COLO668 (cell line): ENCODE measurements around the gene RAD23B.

Experiments used
- DNase-seq: peaks from one replicate; lab custom pipeline; 2025; ENCODE audit not compliant: unreplicated experiment; lab: John Stamatoyannopoulos, UW

The RAD23B gene

DNA sequence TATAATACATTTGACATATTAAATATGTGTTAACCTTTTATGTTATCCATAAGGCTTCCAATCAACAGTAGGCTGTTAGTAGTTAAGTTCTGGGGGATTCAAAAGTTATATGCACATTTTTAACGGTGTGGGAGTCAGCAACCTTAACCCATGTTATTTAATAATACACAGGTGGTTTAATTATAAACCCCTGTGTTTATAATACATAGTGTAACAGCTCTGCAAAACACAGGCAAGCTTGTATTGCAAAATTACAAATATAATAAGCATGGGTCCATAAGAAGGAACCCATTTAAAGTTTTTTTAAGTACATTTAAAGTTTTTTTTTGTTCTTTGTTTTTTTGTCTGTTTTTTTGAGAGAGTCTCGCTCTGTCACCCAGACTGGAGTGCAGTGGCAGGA is 14.5 kb upstream of the RAD23B start:
- no peak for DNase-seq

DNA sequence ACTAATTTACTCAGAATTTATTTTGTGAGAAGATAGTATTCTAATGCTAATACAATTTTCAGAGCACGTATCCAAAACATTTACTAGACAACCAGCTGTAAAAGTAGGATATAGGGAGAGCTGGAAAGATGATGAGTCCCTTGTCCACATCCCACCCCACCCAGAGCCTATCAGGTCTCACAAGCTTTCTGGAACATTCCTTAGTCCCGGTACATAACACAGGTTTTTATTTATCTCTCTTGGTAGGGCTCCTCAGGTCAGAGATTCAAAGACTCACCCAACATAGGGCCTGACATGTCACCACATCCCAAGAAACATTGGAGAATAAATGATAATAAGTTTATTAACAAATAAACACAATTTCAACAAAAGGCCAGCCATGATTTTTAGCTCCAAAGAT is 13.8 kb upstream of the RAD23B start:
- DNase-seq = no peak

DNA sequence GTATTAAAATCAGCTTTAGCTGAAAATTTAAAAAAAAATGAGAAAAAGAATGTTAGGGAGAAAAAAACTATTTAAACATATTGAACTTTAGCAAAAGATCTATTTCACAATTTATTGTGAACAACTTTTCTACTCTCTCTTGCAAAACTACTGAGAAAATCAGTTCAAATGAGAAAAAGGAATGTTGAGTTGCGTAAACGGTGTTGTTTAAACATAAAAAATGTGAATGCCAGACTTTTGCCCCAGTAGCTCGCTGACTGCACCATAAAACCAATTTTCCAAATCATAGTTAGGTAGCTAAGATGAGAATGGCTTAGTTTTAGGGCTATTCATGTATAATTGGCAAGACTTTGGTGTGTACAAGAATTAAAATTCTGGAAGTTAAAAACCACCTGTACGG is 13.4 kb upstream of the RAD23B start:
- DNase-seq = no peak

DNA sequence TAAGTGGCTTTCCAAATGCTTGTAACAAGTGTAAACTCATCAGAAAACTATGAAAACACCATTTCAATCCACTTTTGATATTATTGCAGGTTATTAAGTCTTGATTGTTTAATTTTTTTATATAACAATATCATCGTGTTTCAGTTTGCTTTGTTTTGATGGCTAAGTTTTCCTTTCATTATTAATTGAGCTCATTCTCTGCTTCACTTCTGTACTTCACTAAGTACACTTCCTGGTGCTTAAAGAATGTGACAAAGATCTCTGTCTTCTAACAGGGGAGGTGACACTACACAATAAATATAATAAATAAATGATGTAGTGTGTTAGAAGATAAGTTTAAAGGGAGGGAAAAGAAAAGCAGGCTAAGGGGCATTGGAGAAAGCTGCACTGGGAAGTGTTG is 13.0 kb upstream of the RAD23B start:
- no peak for DNase-seq

DNA sequence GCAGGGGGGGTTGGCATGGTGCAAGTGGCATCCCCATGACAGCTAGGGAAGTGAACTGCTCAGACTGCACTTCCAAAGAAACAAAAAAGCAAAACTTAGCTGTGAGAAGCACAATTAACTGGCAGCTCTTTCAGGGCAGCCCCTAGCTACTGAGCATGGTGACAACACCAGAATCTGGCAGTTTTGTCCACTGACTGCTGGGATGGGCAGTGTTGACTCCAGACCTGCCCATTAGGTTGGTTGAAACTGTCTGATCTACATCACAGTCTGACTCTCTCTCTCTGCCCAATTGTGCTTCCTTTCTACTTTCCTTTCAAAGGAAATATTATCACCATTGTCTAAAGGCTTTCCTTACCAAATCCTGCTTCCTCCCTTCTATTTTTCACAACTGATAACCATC is 12.5 kb upstream of the RAD23B start:
- no peak for DNase-seq

DNA sequence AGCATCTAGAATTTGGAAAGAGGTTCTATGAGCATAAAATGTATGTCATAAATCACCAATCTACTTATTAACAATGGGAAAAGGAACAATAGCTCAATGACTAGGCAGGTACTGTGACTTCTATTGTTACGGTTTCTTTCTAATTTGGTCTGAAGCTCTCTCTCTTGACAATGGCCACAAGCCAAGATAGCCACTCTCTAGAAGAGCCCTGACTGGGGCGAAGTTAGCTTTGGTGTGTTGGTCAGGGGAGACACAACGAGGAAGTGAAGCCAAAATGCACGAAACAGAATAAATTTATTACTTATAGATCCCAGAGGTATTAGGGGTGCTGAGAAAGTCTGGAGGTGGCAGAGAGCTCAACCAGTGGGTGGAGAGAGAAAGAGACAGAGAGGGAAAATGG is 9.4 kb upstream of the RAD23B start:
- DNase-seq = no peak

DNA sequence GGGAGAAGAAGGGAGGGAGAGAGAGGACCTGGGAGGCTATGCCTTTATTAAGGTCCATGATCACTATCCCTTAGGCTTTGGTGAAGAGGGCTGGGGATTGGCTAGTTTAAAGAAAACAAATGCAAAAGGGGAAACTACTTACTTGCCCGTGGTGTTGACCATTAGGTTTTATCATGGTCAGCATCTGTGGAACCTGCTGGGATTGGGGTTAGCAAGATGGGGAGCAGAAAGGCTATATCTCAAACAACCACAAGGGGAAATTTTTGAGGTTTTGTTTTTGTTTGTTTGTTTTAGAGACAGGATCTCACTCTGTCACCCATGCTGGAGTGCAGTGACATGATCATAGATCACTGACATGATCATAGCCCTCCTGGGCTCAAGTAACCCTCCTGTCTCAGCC is 9.0 kb upstream of the RAD23B start:
- no peak for DNase-seq

DNA sequence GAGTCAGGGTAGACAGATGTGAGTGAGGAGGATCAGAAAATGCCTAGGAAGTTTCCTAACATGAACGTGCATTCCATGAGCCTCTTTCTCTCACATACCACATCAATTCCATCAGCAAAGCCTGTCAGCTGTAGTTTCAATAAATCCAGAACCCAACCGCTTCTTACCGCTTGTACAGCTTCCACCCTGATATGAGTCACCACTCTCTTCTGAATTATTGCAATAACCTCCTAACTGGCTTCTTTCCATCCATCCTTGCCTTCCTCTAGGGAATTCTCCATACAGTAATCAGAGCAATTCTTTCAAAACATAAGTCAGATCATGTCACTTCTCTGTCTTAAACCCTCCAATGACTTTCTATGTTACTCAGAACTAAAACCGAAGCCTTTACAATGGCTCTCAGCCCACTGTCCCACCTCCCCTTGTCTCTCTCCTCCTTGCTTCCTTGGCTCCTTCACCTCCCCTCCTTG is 8.1 kb upstream of the RAD23B start:
- DNase-seq = no peak

DNA sequence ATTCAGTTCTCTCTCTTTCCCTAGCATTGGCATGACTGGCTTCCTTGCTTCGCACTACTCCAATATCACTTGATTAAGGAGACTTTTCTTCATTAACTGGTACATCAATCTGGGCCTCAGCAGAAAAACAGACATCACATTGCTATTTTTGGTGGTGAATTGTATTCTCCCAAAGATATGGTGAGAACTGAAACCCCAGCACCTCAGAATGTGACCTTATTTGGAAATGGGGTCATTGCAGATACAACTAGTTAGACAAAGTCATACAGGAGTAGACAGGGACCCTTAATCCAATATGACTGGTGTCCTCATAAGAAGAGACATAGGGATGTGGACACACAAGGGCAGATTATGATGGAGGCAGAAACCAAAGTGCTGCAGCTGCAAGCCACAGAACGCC is 7.5 kb upstream of the RAD23B start:
- DNase-seq = no peak

DNA sequence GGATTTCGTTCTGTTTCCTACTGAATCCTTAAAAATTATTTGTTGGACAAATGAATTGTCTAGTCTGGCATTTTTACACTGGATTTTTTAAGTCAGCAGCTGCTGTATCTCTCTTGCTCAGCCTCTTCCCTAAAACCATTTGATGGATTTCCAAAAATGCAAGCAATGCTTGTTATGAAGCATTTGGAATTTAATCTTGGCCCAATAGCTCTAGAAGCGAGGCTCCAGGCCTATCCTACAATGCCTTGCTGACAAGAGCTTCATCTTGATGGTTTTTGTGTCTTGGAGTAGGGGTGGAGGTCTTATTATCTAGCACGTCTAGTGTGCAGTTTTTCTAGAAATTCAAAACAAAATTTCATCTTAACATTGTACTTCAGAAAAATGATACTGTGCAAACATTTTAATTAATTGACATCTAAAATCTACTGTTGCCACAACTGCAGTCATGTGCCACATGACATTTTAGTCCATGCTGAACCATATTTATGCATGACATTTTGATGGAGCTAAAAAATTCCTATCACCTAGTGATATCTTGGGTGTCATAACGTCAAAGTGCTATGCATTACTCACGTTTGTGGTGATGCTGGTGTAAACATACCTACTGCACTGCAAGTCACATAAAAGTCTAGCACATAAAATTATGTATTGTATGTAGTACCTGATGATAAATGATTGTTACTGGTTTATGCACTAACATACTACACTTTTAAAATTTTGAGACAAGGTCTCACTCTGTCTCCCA is 5.9 kb upstream of the RAD23B start:
- DNase-seq = no peak

DNA sequence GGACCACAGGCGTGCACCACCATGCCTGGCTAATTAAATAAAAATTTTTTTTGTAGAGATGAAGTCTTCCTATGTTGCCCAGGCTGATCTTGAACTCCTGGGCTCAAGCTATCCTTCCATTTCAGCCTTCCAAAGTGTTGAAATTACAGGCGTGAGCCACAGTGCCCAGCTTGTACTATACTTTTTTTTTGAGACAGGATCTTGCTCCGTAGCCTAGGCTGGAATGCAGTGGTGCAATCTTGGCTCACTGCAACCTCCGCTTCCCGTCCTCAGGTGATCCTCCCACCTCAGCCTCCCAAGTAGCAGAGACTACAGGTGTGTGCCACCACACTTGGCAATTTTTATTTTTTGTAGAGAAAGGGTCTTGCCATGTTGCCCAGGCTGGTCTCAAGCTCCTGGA is 5.3 kb upstream of the RAD23B start:
- no peak for DNase-seq

DNA sequence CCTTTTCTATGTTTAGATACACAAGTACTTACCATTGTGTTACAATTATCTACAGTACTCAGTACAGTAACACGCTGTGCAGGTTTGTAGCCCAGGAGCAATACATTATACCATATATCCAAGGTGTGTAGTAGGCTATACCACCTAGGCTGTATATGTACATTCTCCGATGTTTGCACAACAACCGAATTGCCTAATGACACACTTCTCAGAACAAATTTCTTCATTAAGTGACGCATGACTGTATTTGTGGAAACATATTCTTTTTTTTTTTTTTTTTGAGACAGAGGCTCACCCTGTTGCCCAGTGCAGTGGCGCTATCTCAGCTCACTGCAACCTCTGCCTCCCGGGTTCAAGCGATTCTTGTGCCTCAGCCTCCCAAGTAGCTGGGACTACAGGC is 4.0 kb upstream of the RAD23B start:
- no peak for DNase-seq

DNA sequence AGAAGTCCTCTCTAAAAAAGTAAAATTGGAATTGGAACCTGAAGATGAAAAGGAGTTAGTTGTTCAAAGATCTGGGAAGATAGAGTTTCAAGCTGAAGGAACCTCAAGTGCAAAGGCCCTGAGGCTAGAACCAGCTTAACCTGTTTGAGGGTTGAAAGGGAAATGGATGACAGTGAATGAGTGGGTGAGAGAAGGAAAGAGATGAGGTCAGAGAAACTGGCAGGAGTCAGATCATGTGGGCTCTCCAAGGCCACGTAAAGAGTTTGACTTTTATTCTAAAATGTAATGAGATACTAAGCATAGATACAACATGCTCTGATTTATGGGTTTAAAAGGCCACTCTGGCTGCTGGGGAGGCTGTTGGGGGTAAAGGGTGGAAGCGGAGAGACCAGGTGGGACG is 2.5 kb upstream of the RAD23B start:
- no peak for DNase-seq

DNA sequence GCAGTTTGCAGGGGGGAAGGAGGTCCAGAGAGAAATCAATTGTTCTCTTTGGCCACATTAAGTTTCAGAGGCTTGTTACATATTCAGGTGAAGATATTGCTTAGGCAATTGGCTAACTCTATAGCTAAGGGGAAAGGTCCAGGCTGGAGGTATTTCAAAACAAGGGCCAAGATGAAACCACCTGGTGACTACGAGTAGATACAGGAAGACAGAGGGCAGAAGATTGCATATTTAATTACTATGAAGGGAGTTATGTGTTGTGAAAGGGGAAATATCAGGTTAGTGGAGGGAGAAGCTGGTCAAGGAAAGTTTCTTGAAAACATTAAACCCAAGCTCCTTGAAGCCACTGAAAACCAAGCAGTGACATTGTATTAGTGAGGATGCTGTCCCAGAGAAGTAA is 1.9 kb upstream of the RAD23B start:
- no peak for DNase-seq

DNA sequence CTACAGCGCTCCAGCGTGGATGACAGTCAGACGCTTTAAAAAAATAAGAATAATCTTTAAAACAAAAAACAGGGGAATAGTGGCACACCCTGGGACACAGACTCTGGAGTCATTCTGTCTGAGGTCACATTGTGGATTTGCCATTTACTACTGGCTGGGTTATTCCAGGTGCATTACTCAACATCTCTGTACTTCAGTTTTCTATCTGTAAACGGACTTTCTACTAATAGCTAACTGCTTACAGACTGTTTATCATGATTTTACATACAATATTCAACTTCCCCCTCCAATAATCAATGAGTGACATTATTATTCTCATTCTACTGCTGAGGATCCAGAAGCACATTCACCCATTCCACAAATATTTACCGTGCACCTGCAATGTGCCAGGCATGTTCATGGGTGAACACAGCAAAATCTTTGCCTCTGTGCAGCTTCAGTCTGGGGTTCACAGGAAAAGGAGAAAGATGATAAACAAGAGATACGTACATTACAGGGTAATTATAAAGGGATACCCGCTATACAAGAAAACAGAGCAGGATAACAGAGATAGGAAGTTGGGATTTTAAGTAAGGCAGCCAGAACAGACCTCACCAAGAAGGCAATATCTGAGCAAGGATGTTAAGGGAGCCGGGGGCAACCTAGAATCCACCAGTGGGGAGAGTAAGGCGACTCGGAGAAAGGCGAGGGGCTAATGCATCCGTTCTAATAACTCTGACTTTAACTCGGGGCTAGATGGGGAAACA is 984 bp upstream of the RAD23B start:
- no peak for DNase-seq

DNA sequence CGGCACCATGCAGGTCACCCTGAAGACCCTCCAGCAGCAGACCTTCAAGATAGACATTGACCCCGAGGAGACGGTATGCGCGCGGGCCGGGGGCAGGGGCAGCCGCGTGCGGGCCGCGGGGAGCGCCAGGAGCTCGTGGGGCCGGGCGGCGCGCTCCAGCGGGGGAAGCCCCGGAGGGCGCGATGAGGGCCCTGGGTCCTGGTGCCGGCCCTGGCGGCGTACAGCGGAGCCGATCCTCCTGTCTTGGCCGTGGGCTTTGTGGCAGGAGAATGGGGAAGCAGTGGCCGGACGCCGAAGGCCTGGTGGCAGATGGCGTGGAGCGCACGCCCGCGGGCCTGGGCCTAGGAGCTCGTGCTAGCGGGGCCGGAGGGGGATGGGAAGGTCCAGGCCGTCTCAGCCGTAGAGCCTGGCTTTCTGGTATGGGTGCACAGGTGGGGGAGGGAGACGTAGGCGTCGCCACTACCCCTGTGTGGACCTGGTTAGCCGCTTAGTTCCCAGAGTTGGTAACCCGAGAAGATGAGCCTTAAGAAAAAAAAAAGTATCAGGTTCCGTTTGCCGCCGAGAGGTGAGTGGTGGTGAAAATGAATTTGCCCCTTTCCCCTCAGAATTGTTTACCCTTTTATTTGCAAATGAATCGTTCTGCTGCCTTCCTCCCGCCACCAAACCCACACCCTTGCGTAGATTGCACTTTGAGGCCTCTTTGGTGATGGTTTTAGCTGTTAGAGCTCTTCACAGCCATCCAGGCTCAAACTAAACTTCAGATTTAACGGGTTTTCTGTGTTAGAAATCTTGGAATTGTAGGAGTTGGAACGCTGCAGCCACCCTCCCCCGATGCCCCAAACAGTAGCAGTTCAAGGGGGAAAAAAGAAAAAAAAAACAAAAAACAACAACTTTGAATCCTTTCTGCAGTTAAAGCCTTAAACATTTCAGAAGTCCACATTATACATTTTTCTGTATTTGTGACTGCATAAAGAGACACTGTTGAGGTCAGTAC is 841 bp downstream of the RAD23B start:
- peak; percentile 88 for DNase-seq

DNA sequence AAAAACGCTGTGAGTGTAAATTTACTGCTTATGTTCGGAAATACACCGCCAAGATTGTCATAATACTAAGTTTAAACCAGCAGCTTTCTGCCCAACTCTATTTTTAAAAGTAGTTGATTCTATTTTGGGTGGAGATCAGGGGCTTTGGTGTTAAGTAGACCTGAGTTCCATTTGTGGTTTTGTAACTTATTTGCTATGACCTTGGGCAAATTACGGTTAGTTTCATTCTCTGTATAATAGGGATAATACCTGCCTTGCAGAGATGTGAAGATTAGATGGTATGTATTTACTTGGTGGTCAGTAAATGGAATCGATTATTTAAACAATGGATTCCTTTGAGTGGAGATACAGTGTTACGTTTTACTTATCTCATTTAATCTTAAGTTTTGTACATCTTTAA is 1.6 kb downstream of the RAD23B start:
- no peak for DNase-seq

DNA sequence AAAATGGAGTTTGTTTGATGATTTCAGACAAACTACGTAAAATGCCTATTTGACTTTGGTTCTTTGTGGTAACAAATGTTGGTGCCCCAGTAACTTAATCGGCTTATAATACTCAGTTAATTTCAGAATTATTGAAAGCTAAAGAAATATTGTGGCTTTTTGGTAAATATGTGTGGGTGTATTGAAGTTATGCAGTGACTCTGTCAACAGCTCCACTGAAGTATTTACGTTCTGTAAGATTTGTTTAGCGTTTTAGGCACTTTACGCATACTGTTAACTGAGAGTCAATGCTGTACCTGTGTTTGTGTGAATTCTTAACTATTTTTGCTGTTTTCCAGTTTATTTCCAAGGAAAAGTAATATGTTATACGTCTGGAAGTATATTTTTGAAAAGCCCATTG is 2.2 kb downstream of the RAD23B start:
- no peak for DNase-seq

DNA sequence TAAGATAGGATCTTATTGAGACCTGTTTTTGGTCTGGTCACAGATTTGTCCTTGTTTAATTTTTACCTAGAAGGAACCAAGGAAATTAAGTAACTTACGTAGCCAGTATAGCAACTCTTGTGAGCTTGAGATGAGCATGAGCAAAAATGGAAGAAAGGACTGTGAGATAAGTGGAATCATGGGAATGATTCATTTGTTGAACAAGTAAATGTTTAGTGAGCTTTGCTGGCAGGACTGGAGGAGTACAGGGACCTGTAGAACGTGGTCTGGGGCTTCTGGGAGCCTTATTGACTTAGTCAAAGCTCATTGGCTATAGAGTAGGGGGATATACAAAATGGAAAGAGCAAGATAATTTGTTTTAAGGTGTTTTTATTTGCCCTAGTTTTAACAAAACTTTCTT is 3.0 kb downstream of the RAD23B start:
- no peak for DNase-seq

DNA sequence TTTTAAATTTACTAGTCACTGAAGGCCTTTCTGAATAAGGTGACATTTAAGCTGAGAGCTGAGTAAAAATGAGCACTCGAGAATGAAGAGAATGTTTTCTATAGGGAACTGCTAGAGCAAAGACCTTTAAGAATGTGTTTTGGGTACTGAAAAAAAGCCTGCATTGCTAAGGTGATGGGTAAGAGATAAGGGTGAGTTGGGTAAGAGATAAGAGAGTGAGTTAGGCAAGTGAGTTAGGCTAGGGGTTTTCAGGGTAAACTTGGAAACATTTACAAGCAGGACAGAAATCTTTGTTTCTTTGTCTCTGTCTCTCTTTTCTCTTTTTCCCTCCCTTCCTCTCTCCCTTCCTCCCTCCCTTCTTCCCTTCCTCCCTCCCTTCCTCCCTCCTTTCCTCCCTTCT is 5.6 kb downstream of the RAD23B start:
- DNase-seq = no peak

DNA sequence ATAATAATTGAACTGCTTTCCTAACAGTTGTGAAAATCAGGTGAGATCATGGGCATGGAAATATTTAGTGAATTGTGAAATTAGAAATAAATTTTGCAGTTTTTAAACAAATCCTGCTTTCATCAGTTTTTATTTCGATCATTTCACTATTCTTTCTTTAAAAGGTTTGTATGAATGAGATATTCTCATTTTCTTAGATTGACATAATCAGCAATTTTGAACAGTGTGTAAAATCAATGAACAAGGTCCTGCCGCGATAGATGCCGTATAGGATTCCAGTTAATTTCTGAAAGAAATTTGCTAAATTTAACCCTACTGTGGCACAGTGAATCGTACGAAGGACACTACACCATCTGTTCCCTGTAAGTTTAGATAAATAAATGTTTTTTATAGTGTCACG is 7.5 kb downstream of the RAD23B start:
- no peak for DNase-seq
